PC-9 (cell line): ENCODE results near the gene CACNA1B. TPM values are rescaled to one million over a fixed set of nuclear protein-coding genes. Genes with fewer than 3 reads are reported as not detected.

Source experiments
- BruUV-seq: library from RNA; stranded (reverse); fragments of 400-500 nt; replicated peaks from 2 replicates; lab custom pipeline; 2021; lab: Mats Ljungman, UMichigan
- CTCF ChIA-PET: fragments of 300-600 bp; sonication (Branson Sonifier 250); formaldehyde crosslinking; loops from one replicate; lab custom pipeline; 2022; ENCODE audit warnings: antibody characterized with exemption; lab: Charles Lee
- POLR2A ChIA-PET: fragments of 300-600 bp; sonication (Branson Sonifier 250); formaldehyde crosslinking; loops from one replicate; lab custom pipeline; 2022; ENCODE audit warnings: antibody characterized with exemption; ENCODE audit not compliant: unreplicated experiment; lab: Charles Lee
- DNase-seq, 2 experiments: peaks; one replicate each; pipeline versions ENCODE4 v3.0.0 to v3.0.0-alpha.2; 2015 to 2022; ENCODE audit warnings: mixed read lengths in 1 of 2
- H2AFZ ChIP-seq: fragments of 200-600 bp; sonication (generic); 2 replicates; pipeline ENCODE4 v1.8.1; 2017; ENCODE audit warnings: antibody characterized with exemption
- H3F3A ChIP-seq: fragments of 200-600 bp; sonication (generic); 2 replicates; pipeline ENCODE4 v1.8.1; 2017; ENCODE audit warnings: antibody characterized with exemption, mild to moderate bottlenecking, low read depth; ENCODE audit not compliant: insufficient read depth
- H3K27ac ChIP-seq: fragments of 200-600 bp; sonication (generic); 2 replicates; pipeline ENCODE4 v1.6.1; 2016; ENCODE audit warnings: mixed run types
- H3K27me3 ChIP-seq: fragments of 200-600 bp; sonication (generic); 2 replicates; pipeline ENCODE4 v1.6.1; 2016; ENCODE audit warnings: low read depth, mixed run types; ENCODE audit not compliant: insufficient read depth
- H3K36me3 ChIP-seq: fragments of 200-600 bp; sonication (generic); 2 replicates; pipeline ENCODE4 v1.6.1; 2016; ENCODE audit warnings: low read depth, mixed run types
- H3K4me1 ChIP-seq: fragments of 200-600 bp; sonication (generic); replicated peaks from 2 replicates; pipeline ENCODE4 v1.6.1; 2016; ENCODE audit warnings: mixed run types; ENCODE audit not compliant: insufficient read depth
- H3K4me2 ChIP-seq: fragments of 200-600 bp; sonication (generic); 2 replicates; pipeline ENCODE4 v1.6.1; 2017; ENCODE audit warnings: mixed run types
- H3K4me3 ChIP-seq: fragments of 200-600 bp; sonication (generic); 2 replicates; pipeline ENCODE4 v1.6.1; 2016; ENCODE audit warnings: mixed run types
- H3K79me2 ChIP-seq: fragments of 200-600 bp; sonication (generic); 2 replicates; pipeline ENCODE4 v1.6.1; 2017; ENCODE audit warnings: low read depth, mixed run types
- H3K9me2 ChIP-seq: fragments of 200-600 bp; sonication (generic); 2 replicates; pipeline ENCODE4 v1.8.1; 2017; ENCODE audit warnings: mild to moderate bottlenecking; ENCODE audit not compliant: insufficient read depth
- H3K9me3 ChIP-seq: fragments of 200-600 bp; sonication (generic); 2 replicates; pipeline ENCODE4 v1.8.1; 2016; ENCODE audit warnings: low read depth; ENCODE audit not compliant: insufficient read depth
- H4K20me1 ChIP-seq: fragments of 200-600 bp; sonication (generic); 2 replicates; pipeline ENCODE4 v1.8.1; 2017; ENCODE audit not compliant: insufficient read depth
- EZH2 ChIP-seq: fragments of 200-600 bp; sonication (generic); IDR thresholded peaks from 2 replicates; pipeline ENCODE4 v1.8.0; 2017; ENCODE audit warnings: antibody characterized with exemption, low read depth
- intact Hi-C: fragments of 100-400 bp; cut with micrococcal nuclease; formaldehyde crosslinking; loops from one replicate; pipeline ENCODE4 v1.10.0; 2022; ENCODE audit not compliant: unreplicated experiment
- total RNA-seq: library from RNA; stranded (reverse); gene quantifications from 2 replicates; pipeline ENCODE4 v1.2.3, GENCODE V29; 2021
- TF ChIP-seq, protein P1 (sequence below): fragments of 200-600 bp; sonication (generic); conservative IDR thresholded peaks from 2 replicates; pipeline ENCODE4 v1.6.1; 2017; ENCODE audit warnings: mixed run types, antibody characterized with exemption, mild to moderate bottlenecking, moderate library complexity

CACNA1B gene
- total RNA-seq, 1 experiment from 2014 or later, result not detected

DNA sequence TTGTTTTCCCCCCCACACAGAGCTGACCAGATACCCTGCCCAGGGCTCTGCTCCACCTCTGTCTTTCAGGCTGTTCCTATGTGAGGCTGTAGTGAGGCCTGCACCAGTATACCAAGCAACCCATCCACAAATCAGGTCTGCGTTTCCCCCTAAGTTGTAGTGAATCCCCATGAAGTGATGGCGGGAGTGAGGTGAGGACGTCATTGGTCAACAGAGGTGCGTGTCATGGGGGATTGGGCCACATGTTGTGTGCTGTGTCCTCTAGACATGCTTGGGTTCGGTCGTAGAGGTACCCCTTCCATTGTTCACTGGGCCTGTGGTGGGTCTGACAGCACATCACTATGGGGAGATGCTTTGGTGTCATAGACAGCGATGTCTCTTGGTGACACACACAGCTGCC, 184.6 kb downstream of the CACNA1B start:
- intact Hi-C loops, result no loop called here
- TF ChIP-seq, protein P1, sequence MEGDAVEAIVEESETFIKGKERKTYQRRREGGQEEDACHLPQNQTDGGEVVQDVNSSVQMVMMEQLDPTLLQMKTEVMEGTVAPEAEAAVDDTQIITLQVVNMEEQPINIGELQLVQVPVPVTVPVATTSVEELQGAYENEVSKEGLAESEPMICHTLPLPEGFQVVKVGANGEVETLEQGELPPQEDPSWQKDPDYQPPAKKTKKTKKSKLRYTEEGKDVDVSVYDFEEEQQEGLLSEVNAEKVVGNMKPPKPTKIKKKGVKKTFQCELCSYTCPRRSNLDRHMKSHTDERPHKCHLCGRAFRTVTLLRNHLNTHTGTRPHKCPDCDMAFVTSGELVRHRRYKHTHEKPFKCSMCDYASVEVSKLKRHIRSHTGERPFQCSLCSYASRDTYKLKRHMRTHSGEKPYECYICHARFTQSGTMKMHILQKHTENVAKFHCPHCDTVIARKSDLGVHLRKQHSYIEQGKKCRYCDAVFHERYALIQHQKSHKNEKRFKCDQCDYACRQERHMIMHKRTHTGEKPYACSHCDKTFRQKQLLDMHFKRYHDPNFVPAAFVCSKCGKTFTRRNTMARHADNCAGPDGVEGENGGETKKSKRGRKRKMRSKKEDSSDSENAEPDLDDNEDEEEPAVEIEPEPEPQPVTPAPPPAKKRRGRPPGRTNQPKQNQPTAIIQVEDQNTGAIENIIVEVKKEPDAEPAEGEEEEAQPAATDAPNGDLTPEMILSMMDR, result no peak
- TF ChIP-seq EZH2, result no peak
- ChIA-PET CTCF (no interaction called here), POLR2A (no interaction called here)
- Histone ChIP-seq H4K20me1 (no peaks in the 10 kb centered on the region), H3K27me3 (peaks cover 99% of the 10 kb centered on the region), H3K36me3 (no peaks in the 10 kb centered on the region), H3K4me2 (no peak overlapping the region), H3F3A (no peaks in the 10 kb centered on the region), H3K4me3 (no peak overlapping the region), H3K9me2 (no peaks in the 10 kb centered on the region), H2AFZ (no peak overlapping the region), H3K27ac (no peak overlapping the region), H3K4me1 (no peaks in the 10 kb centered on the region), H3K9me3 (no peaks in the 10 kb centered on the region), H3K79me2 (no peaks in the 10 kb centered on the region)
- no peak for DNase-seq
- BruUV-seq, result no TSS peak

DNA sequence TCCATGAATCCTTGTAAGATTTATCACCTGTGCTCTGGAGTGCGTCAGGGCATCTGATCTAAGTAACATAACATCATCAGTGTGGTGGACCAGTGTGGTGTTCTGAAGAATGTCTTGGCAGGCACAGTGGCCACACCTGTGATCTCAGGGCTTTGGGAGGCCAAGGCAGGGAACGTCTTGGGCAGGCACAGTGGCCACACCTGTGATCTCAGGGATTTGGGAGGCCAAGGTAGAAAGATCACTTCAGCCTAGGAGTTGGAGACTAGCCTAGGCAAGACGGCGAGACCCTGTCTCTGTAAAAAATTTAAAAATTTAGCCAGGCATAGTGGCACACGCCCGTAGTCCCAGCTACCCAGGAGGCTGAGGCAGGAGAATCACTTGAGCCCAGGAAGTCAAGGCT, 185.5 kb downstream of the CACNA1B start:
- Histone ChIP-seq H3K27ac (no peak overlapping the region), H3K36me3 (no peaks in the 10 kb centered on the region), H3K9me2 (no peaks in the 10 kb centered on the region), H3K27me3 (peaks cover 99% of the 10 kb centered on the region), H4K20me1 (no peaks in the 10 kb centered on the region), H3K4me1 (no peaks in the 10 kb centered on the region), H3K79me2 (no peaks in the 10 kb centered on the region), H3K4me3 (no peak overlapping the region), H3F3A (no peaks in the 10 kb centered on the region), H2AFZ (no peak overlapping the region), H3K4me2 (no peak overlapping the region), H3K9me3 (no peaks in the 10 kb centered on the region)
- intact Hi-C loops, result no loop called here
- ChIA-PET POLR2A (no interaction called here), CTCF (no interaction called here)
- no TSS peak for BruUV-seq
- no peak for DNase-seq
- TF ChIP-seq EZH2, result no peak
- TF ChIP-seq, protein P1, result no peak

DNA sequence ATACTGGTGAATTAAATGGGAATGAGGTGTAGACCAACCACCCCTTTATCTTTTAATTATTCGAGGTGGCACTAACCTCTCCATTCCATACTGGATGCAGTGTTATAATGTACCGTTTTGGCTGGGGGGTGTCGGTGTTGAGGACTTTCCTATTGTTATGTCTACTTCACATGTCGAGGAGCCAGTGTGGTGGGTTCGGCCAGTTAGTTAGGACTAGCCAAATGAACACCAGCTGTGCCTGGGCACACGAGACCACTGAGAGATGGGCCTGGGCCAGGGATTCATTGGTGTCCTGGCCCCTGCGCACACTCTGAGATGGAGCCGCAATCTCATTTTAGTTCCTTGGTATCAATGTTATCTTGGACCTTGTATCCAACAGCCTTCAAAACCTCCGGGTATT, 186.2 kb downstream of the CACNA1B start:
- ChIA-PET POLR2A (no interaction called here), CTCF (no interaction called here)
- Histone ChIP-seq H3K79me2 (no peaks in the 10 kb centered on the region), H4K20me1 (no peaks in the 10 kb centered on the region), H3K4me1 (no peaks in the 10 kb centered on the region), H3F3A (no peaks in the 10 kb centered on the region), H3K4me3 (no peak overlapping the region), H3K27me3 (peaks cover 98% of the 10 kb centered on the region), H3K9me3 (no peaks in the 10 kb centered on the region), H3K36me3 (no peaks in the 10 kb centered on the region), H3K9me2 (no peaks in the 10 kb centered on the region), H3K27ac (no peak overlapping the region), H2AFZ (no peak overlapping the region), H3K4me2 (no peak overlapping the region)
- no TSS peak for BruUV-seq
- DNase-seq, result no peak
- intact Hi-C loops, result no loop called here
- TF ChIP-seq, protein P1, result no peak
- TF ChIP-seq EZH2, result no peak
